Esophagus muscularis mucosa (tissue), 4 donors: ENCODE results near the gene ERCC2.

Experiments
- EP300 ChIP-seq: sonication (generic); formaldehyde crosslinking; IDR thresholded peaks from one replicate; pipeline ENCODE4 v1.6.1; 2017; ENCODE audit warnings: antibody characterized with exemption
- POLR2A ChIP-seq: fragments of 450-650 bp; IDR thresholded peaks from one replicate; pipeline ENCODE4 v1.6.1; 2017; ENCODE audit warnings: antibody characterized with exemption, moderate library complexity, mild to moderate bottlenecking, low read depth
- POLR2AphosphoS5 ChIP-seq, 2 donors: sonication (generic); formaldehyde crosslinking; IDR thresholded peaks; one replicate each; pipeline ENCODE4 v1.6.1; 2017; ENCODE audit warnings: antibody characterized with exemption in 2 of 2
- TF ChIP-seq, protein P1 (sequence below), 3 experiments: fragments of 200-600 bp in 2 of 3; fragments of 450-650 bp in 1 of 3; sonication (generic) in 2 of 3; IDR thresholded peaks; one replicate each; pipeline ENCODE4 v1.5.1; 2017 to 2019; ENCODE audit warnings: antibody characterized with exemption in 3 of 3, mild to moderate bottlenecking in 2 of 3, moderate library complexity in 1 of 3

- no peak for TF ChIP-seq POLR2A
- no peak for TF ChIP-seq POLR2AphosphoS5 (IDR thresholded peaks at IDR 0.05)
- TF ChIP-seq, protein P1, sequence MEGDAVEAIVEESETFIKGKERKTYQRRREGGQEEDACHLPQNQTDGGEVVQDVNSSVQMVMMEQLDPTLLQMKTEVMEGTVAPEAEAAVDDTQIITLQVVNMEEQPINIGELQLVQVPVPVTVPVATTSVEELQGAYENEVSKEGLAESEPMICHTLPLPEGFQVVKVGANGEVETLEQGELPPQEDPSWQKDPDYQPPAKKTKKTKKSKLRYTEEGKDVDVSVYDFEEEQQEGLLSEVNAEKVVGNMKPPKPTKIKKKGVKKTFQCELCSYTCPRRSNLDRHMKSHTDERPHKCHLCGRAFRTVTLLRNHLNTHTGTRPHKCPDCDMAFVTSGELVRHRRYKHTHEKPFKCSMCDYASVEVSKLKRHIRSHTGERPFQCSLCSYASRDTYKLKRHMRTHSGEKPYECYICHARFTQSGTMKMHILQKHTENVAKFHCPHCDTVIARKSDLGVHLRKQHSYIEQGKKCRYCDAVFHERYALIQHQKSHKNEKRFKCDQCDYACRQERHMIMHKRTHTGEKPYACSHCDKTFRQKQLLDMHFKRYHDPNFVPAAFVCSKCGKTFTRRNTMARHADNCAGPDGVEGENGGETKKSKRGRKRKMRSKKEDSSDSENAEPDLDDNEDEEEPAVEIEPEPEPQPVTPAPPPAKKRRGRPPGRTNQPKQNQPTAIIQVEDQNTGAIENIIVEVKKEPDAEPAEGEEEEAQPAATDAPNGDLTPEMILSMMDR (IDR thresholded peaks at IDR 0.05): no peak
- TF ChIP-seq EP300: no peak
Measured at GRCh38 chr19:45352914-45353796, 17.2 kb downstream of the ERCC2 start.
